Activated CD4-positive, alpha-beta T cell treated with anti-CD3 and anti-CD28 coated beads for 36 hours (primary cell): ENCODE data around the gene TAS2R41. TPM values are rescaled to one million over a fixed set of nuclear protein-coding genes. Genes with fewer than 3 reads are reported as not detected.

ENCODE experiments used
- ATAC-seq: fragments of 200-7000 bp; cut with Tn5 transposase; one replicate; pipeline ENCODE4 v1.10.0; 2021; ENCODE audit warnings: mild to moderate bottlenecking, moderate library complexity
- CTCF ChIA-PET: fragments of 350-600 bp; sonication (Branson Sonifier 250); formaldehyde crosslinking; loops from one replicate; lab custom pipeline; 2021; ENCODE audit warnings: antibody characterized with exemption; lab: Charles Lee
- POLR2A ChIA-PET: fragments of 350-600 bp; sonication (Branson Sonifier 250); formaldehyde crosslinking; loops from one replicate; lab custom pipeline; 2021; ENCODE audit warnings: antibody characterized with exemption, inconsistent platforms; lab: Charles Lee
- DNase-seq: peaks from one replicate; pipeline ENCODE4 v3.0.0-alpha.2; 2020
- H3K27ac Mint-ChIP-seq: one replicate; pipeline ENCODE4 v1.8.0; 2021; ENCODE audit warnings: mixed read lengths
- H3K27me3 Mint-ChIP-seq: one replicate; pipeline ENCODE4 v1.8.0; 2021; ENCODE audit warnings: mixed read lengths
- H3K36me3 Mint-ChIP-seq: one replicate; pipeline ENCODE4 v1.8.0; 2021; ENCODE audit warnings: low read depth, mixed read lengths
- H3K4me1 Mint-ChIP-seq: one replicate; pipeline ENCODE4 v1.8.0; 2021; ENCODE audit warnings: mixed read lengths
- H3K4me3 Mint-ChIP-seq: one replicate; pipeline ENCODE4 v1.8.0; 2021; ENCODE audit warnings: mild to moderate bottlenecking, moderate library complexity, mixed read lengths
- H3K9me3 Mint-ChIP-seq: one replicate; pipeline ENCODE4 v1.8.0; 2021; ENCODE audit warnings: low read depth, mixed read lengths
- intact Hi-C, 2 experiments: fragments of 100-400 bp; cut with DNase I in 1 of 2; cut with micrococcal nuclease in 1 of 2; formaldehyde crosslinking; loops; one replicate each; pipeline versions ENCODE4 v1.14.2 to v1.15.1; 2022 to 2024; cut with DNase I, micrococcal nuclease
- total RNA-seq, 2 experiments: library from RNA; stranded (reverse); gene quantifications; one replicate each; pipeline ENCODE4 v1.2.3, GENCODE V29; 2021

Gene TAS2R41, protein sequence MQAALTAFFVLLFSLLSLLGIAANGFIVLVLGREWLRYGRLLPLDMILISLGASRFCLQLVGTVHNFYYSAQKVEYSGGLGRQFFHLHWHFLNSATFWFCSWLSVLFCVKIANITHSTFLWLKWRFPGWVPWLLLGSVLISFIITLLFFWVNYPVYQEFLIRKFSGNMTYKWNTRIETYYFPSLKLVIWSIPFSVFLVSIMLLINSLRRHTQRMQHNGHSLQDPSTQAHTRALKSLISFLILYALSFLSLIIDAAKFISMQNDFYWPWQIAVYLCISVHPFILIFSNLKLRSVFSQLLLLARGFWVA
- not detected for total RNA-seq

DNA sequence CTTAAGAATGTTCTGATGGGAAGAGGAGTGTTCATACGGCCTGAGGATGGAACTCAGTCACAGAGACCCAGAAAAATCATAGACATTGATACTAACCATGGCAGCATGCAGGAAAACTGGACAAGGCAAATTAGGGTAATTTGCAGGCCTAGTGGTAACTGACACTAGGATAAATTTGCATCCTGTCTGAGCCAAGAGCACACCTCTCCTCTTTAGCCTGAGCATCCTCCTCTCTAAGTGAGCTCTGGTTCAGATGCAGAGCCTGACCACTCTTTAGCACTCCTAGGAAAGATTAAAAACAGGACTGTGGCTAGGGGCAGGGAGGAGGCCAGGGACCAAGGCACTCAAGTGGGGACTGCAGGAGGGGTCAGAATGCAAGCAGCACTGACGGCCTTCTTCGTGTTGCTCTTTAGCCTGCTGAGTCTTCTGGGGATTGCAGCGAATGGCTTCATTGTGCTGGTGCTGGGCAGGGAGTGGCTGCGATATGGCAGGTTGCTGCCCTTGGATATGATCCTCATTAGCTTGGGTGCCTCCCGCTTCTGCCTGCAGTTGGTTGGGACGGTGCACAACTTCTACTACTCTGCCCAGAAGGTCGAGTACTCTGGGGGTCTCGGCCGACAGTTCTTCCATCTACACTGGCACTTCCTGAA lies at the start of gene TAS2R41:
Gene TAS2R41, plus strand, starts transcription at position 373 of the 650 bp plus-strand sequence. Its CDS starts 0 bp downstream, at position 373.
- CTCF ChIA-PET, result interaction anchor here (0.6 to 1.0 kb wide), 2 partner anchors 10 to 108 kb away, joined by 3 read pairs; no protein-coding TSS in a partner anchor
- H3K4me1 Mint-ChIP-seq, result peaks cover 28% of the 10 kb centered on the region
- H3K27me3 Mint-ChIP-seq, result no peaks in the 10 kb centered on the region
- POLR2A ChIA-PET, result no interaction called here
- DNase-seq (no peak), ATAC-seq (no peak)
- intact Hi-C loops, result no loop called here
- peaks cover 3% of the 10 kb centered on the region for H3K9me3 Mint-ChIP-seq
- no peak within 1 kb of the TSS for H3K27ac Mint-ChIP-seq
- H3K4me3 Mint-ChIP-seq, result no peak within 1 kb of the TSS
- H3K36me3 Mint-ChIP-seq, result no peaks in the 10 kb centered on the region

DNA sequence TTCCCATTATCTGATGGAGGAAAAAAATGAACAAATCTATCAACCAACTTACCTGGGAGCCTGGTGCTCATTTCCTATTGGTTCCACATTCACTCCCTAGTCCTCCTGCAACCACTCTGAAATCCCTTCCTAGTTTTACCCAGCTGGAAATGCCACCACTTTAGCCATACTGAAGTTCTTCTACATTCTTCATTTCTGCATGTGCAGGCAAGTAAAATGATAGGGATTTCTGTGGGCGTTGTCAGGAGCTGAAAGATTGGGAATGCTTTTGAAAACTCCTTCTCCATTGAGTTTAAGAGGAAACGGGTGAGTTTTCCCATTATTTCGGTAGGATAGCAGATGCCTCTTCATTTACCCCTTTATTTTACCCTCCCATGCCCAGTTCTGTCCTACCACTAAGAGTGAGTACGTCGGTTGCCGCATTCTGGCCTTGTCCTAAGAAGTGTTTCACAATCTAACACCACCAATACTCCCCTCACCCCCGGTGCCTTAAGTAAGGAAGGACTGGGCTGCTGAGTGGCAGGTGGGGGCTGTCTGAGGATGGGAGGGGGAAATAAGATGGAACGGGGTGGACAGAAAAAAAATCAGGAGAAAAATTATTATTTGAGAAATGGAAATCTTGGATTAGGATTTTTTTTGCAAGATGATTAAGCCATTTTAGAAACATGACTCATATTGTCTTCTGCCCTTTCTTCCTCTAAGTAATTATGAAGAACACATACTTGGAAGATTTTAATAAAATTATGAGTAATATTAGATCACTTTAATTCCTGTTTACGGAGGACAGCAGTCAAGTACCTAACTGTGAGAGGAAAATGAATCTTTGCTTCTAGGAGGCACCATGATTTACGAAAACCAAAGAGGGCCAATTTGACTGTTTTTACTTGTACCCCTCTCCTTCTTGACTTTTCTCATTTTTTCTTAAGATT lies 47.6 kb upstream of the TAS2R41 start:
- ATAC-seq, result no peak
- Mint-ChIP-seq H3K36me3 (no peaks in the 10 kb centered on the region), H3K27me3 (no peaks in the 10 kb centered on the region), H3K4me1 (peaks cover 5% of the 10 kb centered on the region), H3K27ac (no peak overlapping the region), H3K4me3 (no peak overlapping the region), H3K9me3 (no peaks in the 10 kb centered on the region)
- intact Hi-C loops, result no loop called here
- CTCF ChIA-PET, result interaction anchor here (0.7 kb wide), 1 partner anchor 934 kb away, joined by 3 read pairs; no protein-coding TSS in a partner anchor
- DNase-seq, result no peak
- POLR2A ChIA-PET, result no interaction called here

DNA sequence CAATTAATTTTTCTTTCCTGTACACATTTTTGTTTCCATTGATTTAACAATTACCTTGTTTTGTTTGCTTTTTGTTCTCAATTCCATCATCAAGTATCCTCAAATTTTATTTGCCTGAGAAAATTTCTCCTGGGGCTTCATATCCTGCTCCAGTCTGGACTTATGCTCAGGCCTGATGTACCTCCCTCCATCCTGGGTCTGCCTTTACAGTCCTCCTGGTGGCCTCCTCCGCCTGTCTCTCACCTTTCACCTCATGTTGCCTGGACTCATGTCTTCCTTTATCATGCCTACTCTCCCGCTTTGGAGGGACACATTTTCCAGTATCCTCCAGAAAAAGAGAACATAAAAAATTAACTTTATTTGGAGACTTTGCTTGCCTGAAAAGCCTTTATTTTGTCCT lies 46.6 kb upstream of the TAS2R41 start:
- no peaks in the 10 kb centered on the region for H3K27me3 Mint-ChIP-seq
- DNase-seq, result no peak
- H3K36me3 Mint-ChIP-seq, result peaks cover 1% of the 10 kb centered on the region
- H3K4me1 Mint-ChIP-seq, result peaks cover 8% of the 10 kb centered on the region
- H3K9me3 Mint-ChIP-seq, result no peaks in the 10 kb centered on the region
- ATAC-seq, result no peak
- no peak overlapping the region for H3K27ac Mint-ChIP-seq
- CTCF ChIA-PET, result interaction anchor here (0.6 to 1.4 kb wide), 2 partner anchors 14 to 50 kb away, joined by 3 read pairs; no protein-coding TSS in a partner anchor
- POLR2A ChIA-PET, result no interaction called here
- intact Hi-C loops, result no loop called here
- no peak overlapping the region for H3K4me3 Mint-ChIP-seq

GRCh38 chr7:143433759-143434158 lies 43.9 kb upstream of the TAS2R41 start:
- CTCF ChIA-PET, result interaction anchor here (0.7 to 1.1 kb wide), 3 partner anchors 17 to 193 kb away, joined by 3 read pairs; no protein-coding TSS in a partner anchor

GRCh38 chr7:143434660-143435059 lies 43.0 kb upstream of the TAS2R41 start:
- no peaks in the 10 kb centered on the region for H3K9me3 Mint-ChIP-seq
- no peak for DNase-seq
- ATAC-seq, result no peak
- H3K4me3 Mint-ChIP-seq, result no peak overlapping the region
- H3K36me3 Mint-ChIP-seq, result peaks cover 4% of the 10 kb centered on the region
- no peak overlapping the region for H3K27ac Mint-ChIP-seq
- ChIA-PET CTCF (interaction anchor here (0.6 to 0.9 kb wide), 2 partner anchors 18 to 143 kb away, joined by 3 read pairs; no protein-coding TSS in a partner anchor), POLR2A (no interaction called here)
- H3K4me1 Mint-ChIP-seq, result peaks cover 26% of the 10 kb centered on the region
- no peaks in the 10 kb centered on the region for H3K27me3 Mint-ChIP-seq
- intact Hi-C loops, result no loop called here

More at GRCh38 chr7:143433759-143434158, 43.9 kb upstream of the TAS2R41 start:
- no peak for DNase-seq
- ATAC-seq, result no peak
- Mint-ChIP-seq H3K27ac (no peak overlapping the region), H3K4me3 (no peak overlapping the region), H3K9me3 (no peaks in the 10 kb centered on the region), H3K4me1 (peaks cover 25% of the 10 kb centered on the region), H3K27me3 (no peaks in the 10 kb centered on the region), H3K36me3 (peaks cover 4% of the 10 kb centered on the region)
- intact Hi-C loops, result no loop called here
- POLR2A ChIA-PET, result no interaction called here

DNA sequence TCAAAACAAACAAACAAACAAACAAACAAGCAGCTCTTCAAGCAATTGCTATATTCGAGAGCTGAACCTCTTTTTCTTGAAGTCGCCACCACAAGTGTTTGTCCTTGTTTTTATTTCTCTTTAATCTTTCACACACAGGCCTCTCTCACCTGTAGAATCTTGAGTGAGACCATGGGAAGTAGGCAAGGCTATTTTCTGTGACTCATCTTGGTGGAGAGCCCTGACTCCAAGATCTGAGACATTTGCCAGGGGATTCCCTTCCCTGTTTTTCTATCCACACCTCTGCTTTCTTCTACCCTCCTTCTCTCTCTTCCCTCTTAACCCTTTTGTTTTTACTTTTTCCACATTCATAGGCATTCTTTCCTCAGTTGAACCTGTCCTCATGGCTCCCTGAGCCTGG lies 42.4 kb upstream of the TAS2R41 start:
- CTCF ChIA-PET, result no interaction called here
- H3K27ac Mint-ChIP-seq, result no peak overlapping the region
- no peaks in the 10 kb centered on the region for H3K27me3 Mint-ChIP-seq

DNA sequence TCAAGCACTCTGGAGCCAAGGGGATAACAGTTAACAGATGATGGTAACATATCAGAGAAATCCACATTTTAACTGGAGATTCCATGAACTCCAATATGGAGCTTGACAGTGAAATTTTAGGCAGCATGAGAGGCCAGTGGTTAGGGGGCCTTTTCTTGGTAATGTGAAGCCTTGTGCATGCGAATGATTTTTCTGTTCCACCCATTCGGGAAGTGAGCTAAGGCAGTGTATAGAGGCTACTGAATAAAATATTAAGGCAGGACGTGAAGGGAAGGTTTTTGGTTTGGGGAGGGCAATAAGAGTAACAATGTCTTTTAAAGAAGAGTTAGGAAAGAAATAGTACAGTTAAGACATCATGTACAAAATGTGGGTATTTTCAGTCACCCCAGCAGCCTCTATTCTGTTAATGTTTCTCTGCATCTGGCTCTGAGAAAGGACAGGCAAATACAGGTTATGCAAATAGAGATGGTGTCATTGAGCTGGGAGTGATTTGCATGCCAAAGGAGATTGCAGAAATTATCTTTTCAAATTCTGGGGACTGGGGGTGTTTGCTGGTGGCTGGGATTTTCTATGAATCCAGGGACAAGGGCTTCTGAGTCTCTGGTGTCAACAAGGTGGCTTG lies 41.2 kb upstream of the TAS2R41 start:
- no peak overlapping the region for H3K27ac Mint-ChIP-seq
- intact Hi-C loops, result no loop called here
- peaks cover 4% of the 10 kb centered on the region for H3K36me3 Mint-ChIP-seq
- no peak for ATAC-seq
- H3K4me3 Mint-ChIP-seq, result no peak overlapping the region
- H3K9me3 Mint-ChIP-seq, result no peaks in the 10 kb centered on the region
- ChIA-PET CTCF (interaction anchor here (0.8 to 0.9 kb wide), 2 partner anchors 21 to 692 kb away, joined by 3 to 4 read pairs; no protein-coding TSS in a partner anchor), POLR2A (no interaction called here)
- no peaks in the 10 kb centered on the region for H3K27me3 Mint-ChIP-seq
- peaks cover 28% of the 10 kb centered on the region for H3K4me1 Mint-ChIP-seq
- DNase-seq, result no peak

More for the DNA sequence above, 42.4 kb upstream of the TAS2R41 start:
- Mint-ChIP-seq H3K4me1 (peaks cover 28% of the 10 kb centered on the region), H3K36me3 (peaks cover 4% of the 10 kb centered on the region), H3K4me3 (no peak overlapping the region), H3K9me3 (no peaks in the 10 kb centered on the region)
- ATAC-seq (no peak), DNase-seq (no peak)
- intact Hi-C loops, result no loop called here
- POLR2A ChIA-PET, result no interaction called here

GRCh38 chr7:143437578-143437977 lies 40.1 kb upstream of the TAS2R41 start:
- ATAC-seq, result peak; percentile 87
- intact Hi-C loops, result no loop called here
- H3K4me3 Mint-ChIP-seq, result no peak overlapping the region
- peaks cover 28% of the 10 kb centered on the region for H3K4me1 Mint-ChIP-seq
- ChIA-PET CTCF (interaction anchor here (0.6 to 1.0 kb wide), 2 partner anchors 11 to 572 kb away, joined by 3 to 4 read pairs; no protein-coding TSS in a partner anchor), POLR2A (no interaction called here)
- peak; percentile 15 for DNase-seq
- no peaks in the 10 kb centered on the region for H3K27me3 Mint-ChIP-seq
- H3K9me3 Mint-ChIP-seq, result no peaks in the 10 kb centered on the region
- peaks cover 7% of the 10 kb centered on the region for H3K36me3 Mint-ChIP-seq
- H3K27ac Mint-ChIP-seq, result peak overlapping the region; percentile 3

GRCh38 chr7:143439866-143440265 lies 37.8 kb upstream of the TAS2R41 start:
- intact Hi-C loops, result no loop called here
- Mint-ChIP-seq H3K4me3 (no peak overlapping the region), H3K4me1 (peaks cover 28% of the 10 kb centered on the region), H3K36me3 (peaks cover 7% of the 10 kb centered on the region), H3K27me3 (no peaks in the 10 kb centered on the region), H3K9me3 (no peaks in the 10 kb centered on the region), H3K27ac (no peak overlapping the region)
- ATAC-seq (no peak), DNase-seq (no peak)
- ChIA-PET CTCF (interaction anchor here (0.7 to 1.2 kb wide), 4 partner anchors 23 to 695 kb away, joined by 3 to 4 read pairs (median 3); no protein-coding TSS in a partner anchor), POLR2A (no interaction called here)

GRCh38 chr7:143443153-143443552 lies 34.5 kb upstream of the TAS2R41 start, which contains the start of gene TAS2R60:
Gene TAS2R60, plus strand, starts transcription at chr7:143443453. Its CDS starts 0 bp downstream, at chr7:143443453.
- intact Hi-C loops, result no loop called here
- H3K4me1 Mint-ChIP-seq, result peaks cover 6% of the 10 kb centered on the region
- no peak within 1 kb of the TSS for H3K27ac Mint-ChIP-seq
- DNase-seq (no peak), ATAC-seq (no peak)
- H3K27me3 Mint-ChIP-seq, result no peaks in the 10 kb centered on the region
- H3K36me3 Mint-ChIP-seq, result peaks cover 6% of the 10 kb centered on the region
- no peaks in the 10 kb centered on the region for H3K9me3 Mint-ChIP-seq
- no peak within 1 kb of the TSS for H3K4me3 Mint-ChIP-seq
- POLR2A ChIA-PET, result no interaction called here
- CTCF ChIA-PET, result no interaction called here
